Sigmoid colon (tissue), 3 donors: ENCODE results near the gene ABCA8.
"Not testable (repeated sequence)": the region's sequence is repeated elsewhere in the genome, so short reads cannot be mapped to it uniquely, and the experiment has no call there.

Experiments used
- POLR2A ChIP-seq, 2 donors: fragments of 450-650 bp; IDR thresholded peaks; one replicate each; pipeline ENCODE4 v1.6.1; 2016; ENCODE audit warnings: antibody characterized with exemption in 2 of 2, mild to moderate bottlenecking in 2 of 2, moderate library complexity in 2 of 2
- TF ChIP-seq, protein P1 (sequence below), 4 experiments: fragments of 450-650 bp in 3 of 4; fragments of 200-600 bp in 1 of 4; IDR thresholded peaks; one replicate each; pipeline ENCODE4 v1.5.1; 2016 to 2019; ENCODE audit warnings: antibody characterized with exemption in 4 of 4, mild to moderate bottlenecking in 3 of 4, moderate library complexity in 2 of 4

DNA sequence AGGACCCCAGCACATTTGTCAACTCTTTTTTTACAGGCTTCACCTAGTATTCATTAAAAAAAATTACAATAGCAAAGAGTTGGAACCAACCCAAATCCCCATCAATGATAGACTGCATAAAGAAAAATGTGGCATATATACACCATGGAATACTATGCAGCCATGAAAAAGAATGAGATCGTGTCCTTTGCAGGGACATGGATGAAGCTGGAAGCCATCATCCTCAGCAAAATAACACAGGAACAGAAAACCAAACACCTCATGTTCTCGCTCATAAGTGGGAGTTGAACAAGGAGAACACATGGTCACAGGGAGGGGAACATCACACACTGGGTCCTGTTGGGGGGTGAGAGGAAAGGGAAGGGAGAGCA lies 11.4 kb downstream of the ABCA8 start:
- TF ChIP-seq POLR2A (IDR thresholded peaks at IDR 0.05), result not testable (repeated sequence)
- TF ChIP-seq, protein P1, sequence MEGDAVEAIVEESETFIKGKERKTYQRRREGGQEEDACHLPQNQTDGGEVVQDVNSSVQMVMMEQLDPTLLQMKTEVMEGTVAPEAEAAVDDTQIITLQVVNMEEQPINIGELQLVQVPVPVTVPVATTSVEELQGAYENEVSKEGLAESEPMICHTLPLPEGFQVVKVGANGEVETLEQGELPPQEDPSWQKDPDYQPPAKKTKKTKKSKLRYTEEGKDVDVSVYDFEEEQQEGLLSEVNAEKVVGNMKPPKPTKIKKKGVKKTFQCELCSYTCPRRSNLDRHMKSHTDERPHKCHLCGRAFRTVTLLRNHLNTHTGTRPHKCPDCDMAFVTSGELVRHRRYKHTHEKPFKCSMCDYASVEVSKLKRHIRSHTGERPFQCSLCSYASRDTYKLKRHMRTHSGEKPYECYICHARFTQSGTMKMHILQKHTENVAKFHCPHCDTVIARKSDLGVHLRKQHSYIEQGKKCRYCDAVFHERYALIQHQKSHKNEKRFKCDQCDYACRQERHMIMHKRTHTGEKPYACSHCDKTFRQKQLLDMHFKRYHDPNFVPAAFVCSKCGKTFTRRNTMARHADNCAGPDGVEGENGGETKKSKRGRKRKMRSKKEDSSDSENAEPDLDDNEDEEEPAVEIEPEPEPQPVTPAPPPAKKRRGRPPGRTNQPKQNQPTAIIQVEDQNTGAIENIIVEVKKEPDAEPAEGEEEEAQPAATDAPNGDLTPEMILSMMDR (IDR thresholded peaks at IDR 0.05), result not testable (repeated sequence)
